CD4-positive, alpha-beta T cell treated with Interleukin-15 for 1 hour (primary cell): ENCODE measurements around the gene RAB15.

Experiments used
- DNase-seq: peaks from one replicate; pipeline ENCODE4 v3.0.0-alpha.2; 2020

Gene RAB15

GRCh38 chr14:64971943-64972791, at the start of gene RAB15:
Gene RAB15, minus strand, starts transcription at chr14:64972336. Its CDS starts 260 bp downstream, at chr14:64972076.
- DNase-seq = no peak

GRCh38 chr14:65019944-65020566, 47.9 kb upstream of the RAB15 start:
- DNase-seq = no peak

DNA sequence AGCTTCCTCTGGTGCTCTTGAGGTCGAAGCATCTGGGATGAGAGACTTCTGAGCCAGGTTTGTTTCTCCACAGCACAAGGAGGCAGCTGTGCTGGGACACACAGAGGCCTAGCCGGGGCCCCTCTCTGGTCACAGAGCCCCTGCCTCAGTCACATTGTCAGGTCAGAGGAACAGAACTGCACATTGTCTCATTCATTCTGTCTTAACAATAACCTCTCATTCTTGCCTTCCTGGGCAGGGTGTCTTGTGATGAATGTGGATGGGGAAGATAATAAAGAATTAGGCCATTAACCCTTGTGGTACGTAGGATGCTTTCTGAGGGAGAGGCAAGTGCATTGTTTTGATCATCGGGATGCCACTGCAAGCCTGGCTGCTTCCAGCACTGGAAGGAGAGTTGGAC, 44.3 kb upstream of the RAB15 start:
- DNase-seq = no peak

DNA sequence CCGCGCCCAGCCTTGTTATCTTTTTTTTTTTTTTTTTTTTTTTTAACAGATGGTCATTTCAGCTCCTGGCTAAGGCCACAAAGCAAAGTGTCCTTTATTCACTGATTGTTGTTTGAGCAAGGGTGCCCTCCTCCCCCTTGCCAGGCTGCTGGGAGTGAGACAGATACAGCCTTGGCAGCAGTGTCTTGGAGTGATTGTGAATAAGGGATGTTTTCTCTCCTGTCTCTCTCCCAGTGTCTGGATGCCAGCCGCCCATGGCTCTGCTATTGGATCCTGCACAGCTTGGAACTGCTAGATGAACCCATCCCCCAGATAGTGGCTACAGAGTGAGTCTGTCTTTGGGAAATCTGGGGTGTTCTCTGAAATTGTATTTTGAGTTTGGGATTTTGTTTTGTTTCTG, 43.3 kb upstream of the RAB15 start:
- DNase-seq = no peak

GRCh38 chr14:65012353-65012752, 40.2 kb upstream of the RAB15 start:
- DNase-seq = no peak

- DNase-seq = no peak
Observed at GRCh38 chr14:65011538-65011937, 39.4 kb upstream of the RAB15 start.

GRCh38 chr14:65010211-65010931, 38.2 kb upstream of the RAB15 start:
- no peak for DNase-seq

DNA sequence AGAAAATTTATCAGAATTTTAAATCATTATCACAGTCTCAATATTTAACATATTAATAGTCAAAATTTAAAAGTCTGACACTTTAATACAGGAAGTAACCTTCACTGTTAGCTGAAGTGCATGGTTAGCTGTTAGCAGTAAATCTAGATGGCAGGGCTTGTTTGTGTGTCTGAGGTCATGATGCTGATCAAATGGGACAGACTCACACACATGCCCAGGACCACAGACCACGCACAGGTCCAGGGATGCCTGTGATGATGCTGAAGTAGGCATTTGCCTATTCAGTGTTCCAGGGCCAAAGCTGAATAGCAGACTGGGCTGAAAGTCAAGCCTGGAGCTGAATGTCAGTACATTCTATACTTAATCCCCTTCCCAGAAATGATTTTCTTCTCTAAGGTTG, 35.1 kb upstream of the RAB15 start:
- DNase-seq = no peak

- no peak for DNase-seq
Observed at GRCh38 chr14:65006261-65006721, 34.2 kb upstream of the RAB15 start.

- no peak for DNase-seq
Observed at GRCh38 chr14:65003394-65003793, 31.3 kb upstream of the RAB15 start.

DNA sequence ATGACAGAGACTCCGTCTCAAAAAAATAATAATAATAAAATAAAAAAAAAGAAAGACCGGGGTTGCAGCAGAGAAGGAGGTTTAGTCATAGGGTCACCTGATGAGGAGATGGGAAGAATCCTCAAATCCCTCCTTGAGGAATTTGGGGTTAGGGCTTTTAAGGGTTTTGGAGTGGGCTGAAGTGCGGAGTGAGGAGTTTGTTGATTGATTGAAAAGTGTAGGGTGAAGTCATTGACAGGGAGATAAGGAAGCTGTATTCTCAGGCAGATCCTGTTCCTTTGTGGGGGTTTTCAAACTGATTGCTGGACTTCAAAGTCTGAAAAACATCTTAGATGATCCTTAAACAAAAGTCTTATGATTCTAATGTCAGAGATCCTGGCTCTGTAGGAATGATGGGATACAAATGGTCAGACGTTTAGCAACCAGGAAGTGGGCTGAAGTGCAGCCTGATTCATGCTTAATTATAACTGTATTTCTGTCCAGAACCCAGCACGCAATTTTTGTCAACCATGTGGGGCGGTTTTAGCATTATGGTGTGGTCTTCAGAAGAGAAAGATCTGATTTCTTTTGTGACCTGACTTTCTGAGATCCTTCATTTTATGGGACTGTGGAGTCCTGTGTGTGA, 30.6 kb upstream of the RAB15 start:
- DNase-seq = no peak

GRCh38 chr14:65001723-65002122, 29.6 kb upstream of the RAB15 start:
- DNase-seq = no peak

DNA sequence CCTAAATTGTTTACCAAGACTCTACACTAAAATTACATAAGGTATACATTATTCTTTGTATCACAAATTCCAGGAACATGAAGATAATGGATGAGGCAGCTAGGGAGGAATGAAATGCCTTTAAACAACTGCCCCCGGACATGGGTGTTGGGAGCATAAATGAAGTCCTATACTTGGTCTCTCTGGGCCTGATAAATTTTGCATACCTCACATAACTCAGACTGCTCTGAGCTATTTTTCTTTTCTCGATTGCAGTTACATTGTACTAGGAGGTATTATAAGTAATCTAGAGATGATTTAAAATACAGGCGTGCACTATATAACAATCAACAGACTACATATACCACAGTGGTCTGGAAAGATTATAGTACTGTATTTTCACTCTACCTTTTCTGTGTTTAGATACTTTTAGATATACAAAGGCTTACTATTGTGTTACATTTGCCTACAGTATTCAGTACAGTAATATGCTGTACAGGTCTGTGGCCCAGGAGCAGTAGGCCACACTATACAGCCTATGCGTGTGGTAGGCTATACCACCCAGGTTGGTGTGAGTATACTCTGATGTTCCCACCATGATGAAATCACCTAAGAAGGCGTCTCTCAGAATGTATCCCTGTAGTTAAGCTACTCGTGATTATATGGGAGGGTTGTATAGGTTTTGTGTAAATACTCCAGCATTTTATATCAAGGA, 28.9 kb upstream of the RAB15 start:
- DNase-seq = no peak

GRCh38 chr14:64998455-64998931, 26.4 kb upstream of the RAB15 start:
- DNase-seq = no peak

- DNase-seq = no peak
Observed at GRCh38 chr14:64997108-64997794, 25.1 kb upstream of the RAB15 start.

DNA sequence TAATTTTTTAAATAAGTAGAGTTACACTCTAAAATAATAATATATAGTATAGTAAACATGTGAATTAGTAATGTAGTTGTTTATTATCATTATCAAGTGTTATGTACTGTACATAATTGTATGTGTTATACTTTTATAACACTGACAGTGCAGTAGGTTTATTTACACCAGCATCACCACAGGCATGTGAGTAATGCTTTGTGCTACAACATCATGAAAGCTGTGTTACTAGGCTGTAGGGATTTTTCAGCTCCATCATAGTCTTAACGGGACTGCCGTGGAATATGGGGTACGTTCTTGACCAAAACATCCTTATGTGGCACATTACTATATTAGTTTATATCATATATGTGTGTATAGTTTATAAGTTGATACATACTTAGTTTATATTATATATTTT, 23.2 kb upstream of the RAB15 start:
- DNase-seq = no peak

GRCh38 chr14:64994540-64994939, 22.4 kb upstream of the RAB15 start:
- no peak for DNase-seq

- no peak for DNase-seq
Observed at GRCh38 chr14:64993266-64993930, 21.3 kb upstream of the RAB15 start.

DNA sequence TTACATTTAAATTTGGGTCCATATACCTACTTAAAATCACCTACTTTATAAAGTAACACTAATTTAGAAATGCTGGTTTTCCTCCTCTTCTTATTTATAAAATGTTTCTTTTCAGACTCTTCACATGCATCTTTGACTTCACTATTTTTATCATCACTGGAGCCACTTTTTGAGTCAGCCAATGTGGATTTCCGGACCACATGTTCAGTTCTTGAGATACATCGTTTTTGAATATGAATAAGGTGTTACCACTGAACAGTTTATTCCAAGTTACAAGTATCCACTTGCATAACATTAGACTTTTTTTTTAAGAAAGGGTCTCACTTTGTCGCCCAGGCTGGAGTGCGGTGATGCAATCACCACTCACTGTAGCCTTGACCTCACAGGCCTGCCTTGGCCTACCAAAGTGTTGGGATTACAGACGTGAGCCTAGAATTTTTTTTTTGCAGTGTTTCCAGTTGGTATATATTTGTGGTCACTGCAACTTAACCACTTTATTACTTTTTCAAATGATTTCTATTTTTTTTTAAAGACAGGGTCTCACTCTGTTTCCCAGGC, 20.3 kb upstream of the RAB15 start:
- no peak for DNase-seq

GRCh38 chr14:64990939-64991338, 18.8 kb upstream of the RAB15 start:
- DNase-seq = no peak

- no peak for DNase-seq
Observed at GRCh38 chr14:64990296-64990695, 18.2 kb upstream of the RAB15 start.
